Activated naive CD4-positive, alpha-beta T cell treated with anti-CD3 and anti-CD28 coated beads for 36 hours (primary cell): ENCODE measurements around the gene CCDC7. TPM values are rescaled to one million over a fixed set of nuclear protein-coding genes. Genes with fewer than 3 reads are reported as not detected.

Source experiments
- CTCF ChIA-PET: fragments of 350-600 bp; sonication (Branson Sonifier 250); formaldehyde crosslinking; loops from one replicate; lab custom pipeline; 2021; ENCODE audit warnings: antibody characterized with exemption; lab: Charles Lee
- DNase-seq: peaks from one replicate; pipeline ENCODE4 v3.0.0-alpha.2; 2020
- H3K27ac Mint-ChIP-seq: one replicate; pipeline ENCODE4 v1.8.0; 2021; ENCODE audit warnings: mild to moderate bottlenecking, mixed read lengths
- H3K27me3 Mint-ChIP-seq: one replicate; pipeline ENCODE4 v1.8.0; 2021; ENCODE audit warnings: low read depth, mixed read lengths
- H3K36me3 Mint-ChIP-seq: one replicate; pipeline ENCODE4 v1.8.0; 2021; ENCODE audit warnings: low read depth, mixed read lengths
- H3K4me1 Mint-ChIP-seq: one replicate; pipeline ENCODE4 v1.8.0; 2021; ENCODE audit warnings: low read depth, mixed read lengths
- H3K4me3 Mint-ChIP-seq: one replicate; pipeline ENCODE4 v1.8.0; 2021; ENCODE audit warnings: mild to moderate bottlenecking, moderate library complexity, mixed read lengths
- H3K9me3 Mint-ChIP-seq: one replicate; pipeline ENCODE4 v1.8.0; 2021; ENCODE audit warnings: mixed read lengths
- intact Hi-C: fragments of 100-400 bp; cut with micrococcal nuclease; formaldehyde crosslinking; loops from one replicate; pipeline ENCODE4 v1.15.1; 2023
- total RNA-seq, 2 experiments: library from RNA; stranded (reverse); gene quantifications; one replicate each; pipeline ENCODE4 v1.2.3, GENCODE V29; 2021

The CCDC7 gene
- total RNA-seq, 2 experiments from 2014 or later, result 6.8 to 8.9 TPM

DNA sequence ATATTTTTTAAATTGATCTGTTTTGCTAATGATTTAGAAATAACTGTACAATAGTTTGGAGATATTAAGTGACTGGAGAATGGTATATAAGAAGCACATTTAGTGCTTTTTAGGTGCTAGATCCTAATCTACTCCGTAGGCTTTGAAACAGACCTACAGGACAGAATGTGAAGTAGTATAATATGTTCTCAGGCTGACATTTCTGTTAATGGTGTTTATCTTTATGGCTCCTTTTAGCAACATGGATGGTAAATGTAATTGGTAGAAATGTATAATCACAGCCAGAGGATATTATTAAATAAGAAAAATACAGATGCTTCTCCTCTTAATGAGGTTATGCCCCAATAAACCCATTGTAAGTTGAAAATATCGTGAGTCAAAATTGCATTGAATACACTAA lies 30.6 kb upstream of the CCDC7 start:
- intact Hi-C loops, result no loop called here
- DNase-seq, result no peak
- H3K9me3 Mint-ChIP-seq, result no peaks in the 10 kb centered on the region
- H3K36me3 Mint-ChIP-seq, result no peaks in the 10 kb centered on the region
- no peak overlapping the region for H3K27ac Mint-ChIP-seq
- peaks cover 9% of the 10 kb centered on the region for H3K4me1 Mint-ChIP-seq
- CTCF ChIA-PET, result no interaction called here
- no peak overlapping the region for H3K4me3 Mint-ChIP-seq
- no peaks in the 10 kb centered on the region for H3K27me3 Mint-ChIP-seq

DNA sequence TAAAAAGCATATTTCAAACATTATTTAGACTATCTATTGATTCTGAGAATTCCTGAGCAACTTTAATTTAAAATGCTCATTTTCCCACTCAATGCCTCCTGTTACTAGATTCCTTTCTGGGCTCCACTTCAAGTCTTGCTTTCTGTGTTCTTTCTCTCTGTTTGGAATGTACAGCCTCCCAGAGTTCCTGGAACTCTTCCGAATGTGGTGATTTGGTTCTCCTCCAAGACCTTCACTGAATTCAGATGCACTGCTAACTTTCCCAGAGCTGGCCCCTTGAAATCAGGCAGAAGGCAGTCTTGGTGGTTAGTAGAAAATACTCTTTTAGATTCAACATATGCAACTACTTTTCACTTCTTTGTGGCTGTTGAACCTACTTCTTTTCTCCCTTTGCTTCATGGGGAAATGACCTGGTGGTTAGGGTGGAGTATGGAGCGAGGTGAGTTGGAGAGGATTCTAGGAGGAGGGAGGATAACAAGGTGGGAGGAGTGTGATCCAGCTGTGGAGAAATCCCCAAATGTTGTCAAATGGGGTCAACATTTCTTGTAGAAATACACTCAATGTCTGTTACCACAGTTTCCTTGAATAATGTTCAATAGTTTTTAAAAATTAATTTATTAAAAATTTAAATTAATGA lies 27.9 kb upstream of the CCDC7 start:
- peaks cover 6% of the 10 kb centered on the region for H3K9me3 Mint-ChIP-seq
- H3K36me3 Mint-ChIP-seq, result no peaks in the 10 kb centered on the region
- H3K27me3 Mint-ChIP-seq, result no peaks in the 10 kb centered on the region
- intact Hi-C loops, result no loop called here
- H3K4me3 Mint-ChIP-seq, result no peak overlapping the region
- DNase-seq, result no peak
- H3K27ac Mint-ChIP-seq, result no peak overlapping the region
- CTCF ChIA-PET, result no interaction called here
- peaks cover 9% of the 10 kb centered on the region for H3K4me1 Mint-ChIP-seq

DNA sequence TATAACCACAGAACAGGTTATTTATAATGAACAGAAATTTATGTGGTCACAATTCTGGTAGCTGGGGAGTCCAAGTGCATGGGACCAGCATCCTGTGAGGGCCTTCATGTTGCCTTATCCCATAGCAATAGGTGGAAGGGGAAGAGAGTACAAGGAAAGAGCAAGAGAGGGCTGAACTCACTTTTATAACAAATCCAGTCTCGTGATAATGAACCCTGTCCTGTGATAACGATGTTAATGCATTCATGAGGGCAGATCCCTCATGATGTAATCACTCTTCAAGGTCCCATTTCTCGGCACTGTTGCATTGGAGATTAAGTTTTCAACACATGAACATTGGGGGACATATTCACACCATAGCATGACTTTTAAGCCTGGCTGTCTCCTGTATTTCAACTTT lies 27.4 kb upstream of the CCDC7 start:
- DNase-seq, result no peak
- CTCF ChIA-PET, result no interaction called here
- Mint-ChIP-seq H3K36me3 (no peaks in the 10 kb centered on the region), H3K4me1 (peaks cover 5% of the 10 kb centered on the region), H3K9me3 (peaks cover 11% of the 10 kb centered on the region), H3K27ac (no peak overlapping the region), H3K4me3 (no peak overlapping the region), H3K27me3 (no peaks in the 10 kb centered on the region)
- intact Hi-C loops, result no loop called here

DNA sequence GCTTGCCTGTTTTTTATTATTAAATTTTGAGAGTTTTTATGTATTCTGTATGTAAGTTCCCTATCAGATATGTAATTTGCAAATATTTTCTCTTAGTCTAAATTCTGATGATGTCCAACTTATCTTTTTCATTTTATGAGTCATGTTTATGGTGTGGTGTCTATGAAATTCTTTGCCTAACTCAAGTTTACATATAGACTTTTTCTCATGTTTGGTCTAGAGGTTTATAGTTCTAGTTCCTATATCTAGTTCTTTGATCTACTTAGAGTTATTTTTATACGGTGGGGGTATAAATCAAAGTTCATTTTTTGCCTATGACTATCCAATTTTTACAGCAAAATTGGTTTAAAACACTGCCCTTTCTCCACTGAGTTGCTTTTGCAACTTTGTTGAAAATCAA lies 26.3 kb upstream of the CCDC7 start:
- peaks cover 16% of the 10 kb centered on the region for H3K9me3 Mint-ChIP-seq
- DNase-seq, result no peak
- no peak overlapping the region for H3K27ac Mint-ChIP-seq
- H3K36me3 Mint-ChIP-seq, result no peaks in the 10 kb centered on the region
- no peaks in the 10 kb centered on the region for H3K4me1 Mint-ChIP-seq
- CTCF ChIA-PET, result no interaction called here
- H3K27me3 Mint-ChIP-seq, result no peaks in the 10 kb centered on the region
- H3K4me3 Mint-ChIP-seq, result no peak overlapping the region
- intact Hi-C loops, result no loop called here

DNA sequence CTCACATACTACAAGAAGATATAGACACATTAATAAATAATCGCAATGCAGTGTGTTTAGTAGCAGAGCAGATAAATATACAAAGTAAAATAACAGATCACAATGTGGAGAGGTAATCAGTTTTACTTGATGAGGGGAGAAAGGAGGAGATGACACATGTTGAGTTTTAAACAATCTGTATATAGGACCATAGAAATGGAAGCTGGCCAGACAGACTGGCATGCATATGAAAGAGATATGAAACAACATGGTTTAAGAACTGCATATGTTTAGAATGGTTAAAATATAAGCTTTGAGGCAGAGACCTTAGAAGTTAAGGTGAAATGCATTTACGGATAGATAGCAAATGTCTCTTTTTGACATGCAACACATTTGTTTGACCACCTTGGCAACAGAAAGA lies 19.8 kb upstream of the CCDC7 start:
- no peak overlapping the region for H3K27ac Mint-ChIP-seq

DNA sequence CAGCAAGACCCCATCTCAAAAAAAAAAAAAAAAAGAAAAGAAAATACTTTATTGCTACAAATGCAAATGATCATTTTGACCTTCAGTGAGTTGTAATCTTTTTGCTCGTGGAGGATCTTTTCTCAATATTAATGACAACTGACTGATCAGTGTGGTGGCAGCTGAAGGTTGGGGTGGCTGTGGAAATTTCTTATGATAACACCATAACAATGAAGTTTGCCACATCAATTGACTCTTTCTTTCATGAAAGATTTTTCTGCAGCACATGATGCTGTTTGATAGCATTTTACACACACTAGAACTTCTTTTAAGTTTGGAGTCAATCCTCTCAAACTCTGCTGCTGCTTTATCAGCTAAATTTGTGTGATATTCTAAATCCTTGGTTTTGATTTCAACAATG lies 12.4 kb upstream of the CCDC7 start:
- Mint-ChIP-seq H3K36me3 (no peaks in the 10 kb centered on the region), H3K4me3 (no peak overlapping the region), H3K27me3 (no peaks in the 10 kb centered on the region), H3K9me3 (no peaks in the 10 kb centered on the region), H3K27ac (no peak overlapping the region), H3K4me1 (peaks cover 13% of the 10 kb centered on the region)
- no peak for DNase-seq
- CTCF ChIA-PET, result no interaction called here
- intact Hi-C loops, result no loop called here

More for the DNA sequence above, 19.8 kb upstream of the CCDC7 start:
- Mint-ChIP-seq H3K36me3 (no peaks in the 10 kb centered on the region), H3K4me3 (no peak overlapping the region), H3K27me3 (no peaks in the 10 kb centered on the region), H3K9me3 (peaks cover 16% of the 10 kb centered on the region), H3K4me1 (no peaks in the 10 kb centered on the region)
- DNase-seq, result no peak
- CTCF ChIA-PET, result interaction anchor here (1.8 kb wide), 1 partner anchor 11 kb away, joined by 5 read pairs; no protein-coding TSS in a partner anchor
- intact Hi-C loops, result no loop called here

DNA sequence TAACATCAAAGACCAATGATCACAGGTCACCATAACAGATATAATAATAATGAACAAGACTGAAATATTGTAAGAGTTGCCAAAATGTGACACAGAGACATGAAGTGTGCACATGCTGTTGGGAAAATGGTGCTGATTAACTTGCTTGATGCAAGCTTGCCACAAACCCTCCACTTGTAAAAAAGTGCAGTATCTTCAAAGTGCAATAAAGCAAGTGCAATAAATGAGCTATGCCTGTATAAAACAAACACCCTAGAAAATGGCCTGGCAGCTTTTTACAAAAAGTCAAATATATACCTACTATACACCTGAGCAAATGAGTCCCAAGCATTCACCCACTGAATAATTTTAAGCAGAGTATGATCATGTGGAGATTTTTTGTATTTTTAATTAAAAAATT lies 9.7 kb upstream of the CCDC7 start:
- Mint-ChIP-seq H3K9me3 (no peaks in the 10 kb centered on the region), H3K27ac (no peak overlapping the region), H3K4me1 (peaks cover 13% of the 10 kb centered on the region), H3K4me3 (no peak overlapping the region), H3K36me3 (no peaks in the 10 kb centered on the region), H3K27me3 (no peaks in the 10 kb centered on the region)
- intact Hi-C loops, result no loop called here
- no peak for DNase-seq
- CTCF ChIA-PET, result interaction anchor here (1.0 kb wide), 1 partner anchor 63 kb away, joined by 4 read pairs; no protein-coding TSS in a partner anchor

DNA sequence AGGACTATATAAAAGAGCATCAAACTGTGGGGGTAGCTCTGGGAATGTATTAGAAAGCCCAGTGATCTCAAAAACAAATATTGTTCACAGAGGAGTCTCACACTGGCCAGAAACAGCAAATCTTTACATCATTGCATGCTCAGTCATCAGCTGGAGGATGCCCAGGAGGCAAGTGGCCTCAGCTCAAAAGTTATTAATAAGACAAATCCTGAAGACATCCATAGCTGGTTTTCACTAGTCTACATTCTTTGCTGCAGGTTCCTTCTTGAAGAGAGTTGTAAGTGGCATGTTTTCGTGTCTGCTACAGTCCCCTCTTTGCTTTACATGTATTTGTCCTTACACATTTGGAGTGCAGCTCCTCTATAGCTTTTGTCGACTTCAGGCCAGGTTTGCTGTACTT lies 8.6 kb upstream of the CCDC7 start:
- Mint-ChIP-seq H3K27me3 (no peaks in the 10 kb centered on the region), H3K9me3 (no peaks in the 10 kb centered on the region), H3K36me3 (no peaks in the 10 kb centered on the region), H3K4me3 (no peak overlapping the region), H3K4me1 (peaks cover 13% of the 10 kb centered on the region), H3K27ac (no peak overlapping the region)
- CTCF ChIA-PET, result interaction anchor here (0.8 to 1.2 kb wide), 2 partner anchors 12 to 50 kb away, joined by 3 to 5 read pairs; no protein-coding TSS in a partner anchor
- intact Hi-C loops, result no loop called here
- DNase-seq, result no peak

DNA sequence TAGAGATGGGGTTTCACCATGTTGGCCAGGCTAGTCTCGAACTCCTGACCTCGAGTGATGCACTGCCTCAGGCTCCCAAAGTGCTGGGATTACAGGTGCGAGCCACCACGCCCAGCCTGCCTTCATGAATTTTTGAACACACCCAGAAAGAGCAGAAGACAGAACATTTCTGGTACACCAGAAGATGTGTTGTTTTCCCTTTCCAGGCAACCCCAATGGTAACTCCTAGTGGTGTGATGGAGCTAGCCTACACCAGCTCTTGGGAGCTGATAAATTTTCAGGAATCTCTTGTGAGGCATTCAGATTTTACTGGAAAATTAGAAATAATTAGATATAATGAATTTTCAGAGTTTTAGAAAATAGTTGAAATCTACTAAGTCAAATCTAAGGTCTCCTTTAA lies 904 bp upstream of the CCDC7 start:
- Mint-ChIP-seq H3K36me3 (peaks cover 2% of the 10 kb centered on the region), H3K27ac (peak overlapping the region; percentile 42), H3K27me3 (no peaks in the 10 kb centered on the region), H3K9me3 (no peaks in the 10 kb centered on the region), H3K4me3 (peak overlapping the region; percentile 94), H3K4me1 (peaks cover 14% of the 10 kb centered on the region)
- intact Hi-C loops, result loop anchor here (5.0 to 10.0 kb wide), 2 partner anchors 253 to 510 kb away; partner anchors contain the start of gene ITGB1
- CTCF ChIA-PET, result interaction anchor here (0.6 to 1.7 kb wide), 6 partner anchors 13 to 202 kb away, joined by 3 to 6 read pairs (median 4); no protein-coding TSS in a partner anchor
- peak; percentile 19 for DNase-seq

DNA sequence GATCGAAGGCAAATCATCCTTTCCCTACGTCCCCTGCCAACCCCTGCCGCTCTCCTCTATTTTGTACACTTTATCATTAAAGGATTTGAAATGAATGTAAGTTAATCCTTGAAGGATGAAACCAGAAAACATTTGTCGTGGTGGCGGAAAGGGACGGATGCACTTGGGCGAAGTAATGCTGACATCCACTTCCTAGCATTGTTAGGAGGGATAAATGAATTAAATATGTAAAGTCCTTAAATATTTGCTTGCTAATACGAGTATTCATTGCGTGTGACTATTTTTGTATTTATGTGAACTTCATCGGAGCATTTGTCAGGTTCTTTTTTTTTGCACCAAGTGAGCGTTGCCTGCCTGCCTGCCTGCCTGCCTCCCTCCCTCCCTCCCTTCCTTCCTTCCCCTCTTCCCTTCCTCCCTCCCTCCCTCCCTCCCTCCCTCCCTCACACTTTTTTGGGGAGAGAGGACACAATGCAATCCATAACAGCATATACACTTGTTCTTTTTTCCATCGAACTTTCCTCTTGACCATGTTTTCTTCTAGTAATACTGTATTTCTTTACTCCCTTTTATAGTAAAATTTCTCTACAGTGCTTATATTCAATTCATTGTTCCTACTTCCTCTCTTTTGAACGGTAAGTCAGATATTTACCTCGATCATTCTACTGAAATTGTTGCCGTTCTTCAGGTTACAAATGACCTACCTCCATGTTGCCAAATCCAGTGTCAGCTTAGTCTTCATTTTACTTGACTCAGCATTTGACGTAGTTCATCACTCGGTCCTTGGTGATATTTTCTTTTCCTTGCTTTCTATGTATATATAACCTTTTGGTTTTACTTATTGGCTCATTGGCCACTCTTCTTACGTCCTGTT lies 831 bp downstream of the CCDC7 start:
- Mint-ChIP-seq H3K36me3 (peaks cover 2% of the 10 kb centered on the region), H3K4me3 (peak overlapping the region; percentile 94), H3K9me3 (no peaks in the 10 kb centered on the region), H3K27me3 (no peaks in the 10 kb centered on the region), H3K27ac (peak overlapping the region; percentile 98), H3K4me1 (peaks cover 14% of the 10 kb centered on the region)
- no peak for DNase-seq
- intact Hi-C loops, result loop anchor here (1.0 to 10.0 kb wide), 10 partner anchors 33 to 688 kb away; partner anchors contain the start of genes ITGB1 and KIF5B
- CTCF ChIA-PET, result no interaction called here

DNA sequence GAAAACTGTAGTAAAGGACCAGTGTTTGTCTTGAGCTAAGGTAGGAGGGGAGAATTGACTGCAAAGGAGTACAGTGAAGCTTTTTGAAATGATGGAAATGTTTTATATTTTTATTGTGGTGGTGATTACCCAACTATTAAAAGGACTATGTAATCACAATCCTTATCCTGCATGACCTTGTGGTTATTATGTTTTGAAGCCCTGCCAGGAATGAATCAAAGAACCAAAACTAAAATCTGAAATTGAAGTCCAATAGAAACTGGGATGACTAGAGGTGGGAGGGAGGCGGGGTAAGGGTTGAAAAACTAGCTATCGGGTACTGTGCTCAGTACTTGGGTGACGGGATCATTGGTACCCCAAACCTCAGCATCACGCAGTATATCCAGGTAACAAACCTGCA lies 8.2 kb downstream of the CCDC7 start:
- intact Hi-C loops, result no loop called here
- H3K4me1 Mint-ChIP-seq, result peaks cover 15% of the 10 kb centered on the region
- no peaks in the 10 kb centered on the region for H3K9me3 Mint-ChIP-seq
- CTCF ChIA-PET, result no interaction called here
- no peak overlapping the region for H3K27ac Mint-ChIP-seq
- H3K27me3 Mint-ChIP-seq, result no peaks in the 10 kb centered on the region
- DNase-seq, result no peak
- H3K4me3 Mint-ChIP-seq, result no peak overlapping the region
- peaks cover 39% of the 10 kb centered on the region for H3K36me3 Mint-ChIP-seq

DNA sequence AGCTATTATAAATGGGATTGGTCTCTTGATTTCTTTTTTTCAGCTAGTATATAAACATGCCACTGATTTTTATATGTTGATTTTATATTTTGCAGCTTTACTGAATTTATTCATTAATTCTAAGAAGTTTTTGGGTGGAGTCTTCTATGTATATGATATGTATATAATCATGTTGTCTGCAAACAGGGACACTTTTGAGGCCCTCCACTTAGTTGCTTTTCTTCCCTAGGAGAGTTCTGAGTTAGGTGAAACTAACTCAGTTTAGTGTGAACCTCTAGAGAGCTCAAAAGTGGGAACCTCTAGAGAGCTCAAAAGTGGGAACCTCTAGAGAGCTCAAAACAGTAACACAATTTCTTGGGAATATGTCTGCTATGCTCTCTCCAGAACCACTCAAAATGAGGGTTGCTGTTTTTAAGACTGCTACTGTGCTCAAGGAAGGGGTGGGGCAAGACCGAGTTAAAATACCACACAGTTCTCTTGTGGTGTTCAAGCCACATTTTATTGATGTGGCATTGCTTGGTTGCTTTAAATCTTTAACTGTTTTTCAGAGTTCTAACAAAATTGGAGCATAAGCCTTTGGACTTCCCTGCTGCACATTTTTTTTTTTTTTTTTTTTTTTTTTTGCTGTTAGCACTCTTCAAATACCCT lies 13.2 kb downstream of the CCDC7 start:
- CTCF ChIA-PET, result interaction anchor here (0.9 to 1.1 kb wide), 2 partner anchors 9 to 91 kb away, joined by 3 to 4 read pairs; no protein-coding TSS in a partner anchor
- intact Hi-C loops, result no loop called here
- no peak overlapping the region for H3K27ac Mint-ChIP-seq
- no peaks in the 10 kb centered on the region for H3K27me3 Mint-ChIP-seq
- H3K9me3 Mint-ChIP-seq, result no peaks in the 10 kb centered on the region
- H3K4me3 Mint-ChIP-seq, result no peak overlapping the region
- H3K36me3 Mint-ChIP-seq, result peaks cover 28% of the 10 kb centered on the region
- H3K4me1 Mint-ChIP-seq, result peaks cover 34% of the 10 kb centered on the region
- peak; percentile 17 for DNase-seq
